ENCODE results near the gene WDPCP.
"Not testable (repeated sequence)": the region's sequence is repeated elsewhere in the genome, so short reads cannot be mapped to it uniquely, and the experiment has no call there.

WDPCP gene

GRCh38 chr2:63346411-63346810 lies 241.9 kb downstream of the WDPCP start:
- H3K4me3 Mint-ChIP-seq = no peak overlapping the region

GRCh38 chr2:63345285-63345633 lies 243.0 kb downstream of the WDPCP start:
- Mint-ChIP-seq H3K9me3 (ENCODE audit: low read depth) (peaks cover 15% of the 10 kb centered on the region), H3K27me3 (no peaks in the 10 kb centered on the region), H3K4me3 (no peak overlapping the region), H3K36me3 (peaks cover 37% of the 10 kb centered on the region), H3K27ac (no peak overlapping the region), H3K4me1 (ENCODE audit: low read depth) (no peaks in the 10 kb centered on the region)

More at GRCh38 chr2:63346411-63346810, 241.9 kb downstream of the WDPCP start:
- H3K36me3 Mint-ChIP-seq = peaks cover 41% of the 10 kb centered on the region
- no peaks in the 10 kb centered on the region for H3K27me3 Mint-ChIP-seq
- no peaks in the 10 kb centered on the region for H3K4me1 Mint-ChIP-seq (ENCODE audit: low read depth)
- peaks cover 15% of the 10 kb centered on the region for H3K9me3 Mint-ChIP-seq (ENCODE audit: low read depth)
- H3K27ac Mint-ChIP-seq = no peak overlapping the region

- H3K36me3 Mint-ChIP-seq = peaks cover 34% of the 10 kb centered on the region
- H3K4me1 Mint-ChIP-seq (ENCODE audit: low read depth) = no peaks in the 10 kb centered on the region
- no peak overlapping the region for H3K4me3 Mint-ChIP-seq
- peaks cover 15% of the 10 kb centered on the region for H3K9me3 Mint-ChIP-seq (ENCODE audit: low read depth)
- H3K27me3 Mint-ChIP-seq = no peaks in the 10 kb centered on the region
- no peak overlapping the region for H3K27ac Mint-ChIP-seq
Observed at GRCh38 chr2:63344575-63345284, 243.5 kb downstream of the WDPCP start.

- Mint-ChIP-seq H3K36me3 (peaks cover 35% of the 10 kb centered on the region), H3K4me3 (no peak overlapping the region), H3K9me3 (ENCODE audit: low read depth) (peaks cover 15% of the 10 kb centered on the region), H3K27ac (no peak overlapping the region), H3K4me1 (ENCODE audit: low read depth) (no peaks in the 10 kb centered on the region), H3K27me3 (no peaks in the 10 kb centered on the region)
Observed at GRCh38 chr2:63343397-63344109, 244.7 kb downstream of the WDPCP start.

GRCh38 chr2:63340443-63340842 lies 247.8 kb downstream of the WDPCP start:
- no peak overlapping the region for H3K27ac Mint-ChIP-seq
- peaks cover 30% of the 10 kb centered on the region for H3K36me3 Mint-ChIP-seq
- H3K4me1 Mint-ChIP-seq (ENCODE audit: low read depth) = no peaks in the 10 kb centered on the region
- H3K4me3 Mint-ChIP-seq = no peak overlapping the region
- peaks cover 15% of the 10 kb centered on the region for H3K9me3 Mint-ChIP-seq (ENCODE audit: low read depth)
- no peaks in the 10 kb centered on the region for H3K27me3 Mint-ChIP-seq

- Mint-ChIP-seq H3K9me3 (ENCODE audit: low read depth) (peaks cover 9% of the 10 kb centered on the region), H3K4me1 (ENCODE audit: low read depth) (no peaks in the 10 kb centered on the region), H3K36me3 (peaks cover 18% of the 10 kb centered on the region), H3K27ac (no peak overlapping the region), H3K27me3 (no peaks in the 10 kb centered on the region), H3K4me3 (no peak overlapping the region)
Observed at GRCh38 chr2:63334910-63335309, 253.4 kb downstream of the WDPCP start.

GRCh38 chr2:63326473-63326872 lies 261.8 kb downstream of the WDPCP start:
- peaks cover 38% of the 10 kb centered on the region for H3K36me3 Mint-ChIP-seq

GRCh38 chr2:63323662-63324061 lies 264.6 kb downstream of the WDPCP start:
- not testable (repeated sequence) for H3K4me3 Mint-ChIP-seq; H3K27ac Mint-ChIP-seq; H3K27me3 Mint-ChIP-seq; H3K4me1 Mint-ChIP-seq (ENCODE audit: low read depth)
- H3K9me3 Mint-ChIP-seq (ENCODE audit: low read depth) = peaks cover 28% of the 10 kb centered on the region
- H3K36me3 Mint-ChIP-seq = peaks cover 37% of the 10 kb centered on the region

More at GRCh38 chr2:63326473-63326872, 261.8 kb downstream of the WDPCP start:
- H3K27me3 Mint-ChIP-seq = no peaks in the 10 kb centered on the region
- H3K9me3 Mint-ChIP-seq (ENCODE audit: low read depth) = peaks cover 20% of the 10 kb centered on the region
- H3K27ac Mint-ChIP-seq = no peak overlapping the region
- no peak overlapping the region for H3K4me3 Mint-ChIP-seq
- no peaks in the 10 kb centered on the region for H3K4me1 Mint-ChIP-seq (ENCODE audit: low read depth)

GRCh38 chr2:63321973-63322372 lies 266.3 kb downstream of the WDPCP start:
- H3K27ac Mint-ChIP-seq; H3K4me1 Mint-ChIP-seq (ENCODE audit: low read depth); H3K4me3 Mint-ChIP-seq; H3K27me3 Mint-ChIP-seq: not testable (repeated sequence)
- Mint-ChIP-seq H3K36me3 (peaks cover 32% of the 10 kb centered on the region), H3K9me3 (ENCODE audit: low read depth) (peaks cover 31% of the 10 kb centered on the region)

GRCh38 chr2:63320669-63321068 lies 267.6 kb downstream of the WDPCP start:
- Mint-ChIP-seq H3K36me3 (peaks cover 28% of the 10 kb centered on the region), H3K9me3 (ENCODE audit: low read depth) (peaks cover 26% of the 10 kb centered on the region), H3K4me1 (ENCODE audit: low read depth) (no peaks in the 10 kb centered on the region), H3K27me3 (no peaks in the 10 kb centered on the region), H3K4me3 (no peak overlapping the region), H3K27ac (no peak overlapping the region)

- Mint-ChIP-seq H3K9me3 (ENCODE audit: low read depth) (peaks cover 22% of the 10 kb centered on the region), H3K4me1 (ENCODE audit: low read depth) (no peaks in the 10 kb centered on the region), H3K36me3 (peaks cover 65% of the 10 kb centered on the region), H3K27me3 (no peaks in the 10 kb centered on the region), H3K27ac (no peak overlapping the region), H3K4me3 (no peak overlapping the region)
Observed at GRCh38 chr2:63310614-63311013, 277.7 kb downstream of the WDPCP start.

- Mint-ChIP-seq H3K4me1 (ENCODE audit: low read depth) (no peaks in the 10 kb centered on the region), H3K27ac (no peak overlapping the region), H3K27me3 (no peaks in the 10 kb centered on the region), H3K9me3 (ENCODE audit: low read depth) (peaks cover 20% of the 10 kb centered on the region), H3K36me3 (peaks cover 42% of the 10 kb centered on the region), H3K4me3 (no peak overlapping the region)
Observed at GRCh38 chr2:63301481-63301880, 286.8 kb downstream of the WDPCP start.

GRCh38 chr2:63300835-63301234 lies 287.4 kb downstream of the WDPCP start:
- Mint-ChIP-seq H3K36me3 (peaks cover 46% of the 10 kb centered on the region), H3K27ac (no peak overlapping the region), H3K4me1 (ENCODE audit: low read depth) (no peaks in the 10 kb centered on the region), H3K4me3 (no peak overlapping the region), H3K27me3 (no peaks in the 10 kb centered on the region), H3K9me3 (ENCODE audit: low read depth) (peaks cover 27% of the 10 kb centered on the region)

GRCh38 chr2:63287956-63288355 lies 300.3 kb downstream of the WDPCP start:
- Mint-ChIP-seq H3K27ac (no peak overlapping the region), H3K4me3 (no peak overlapping the region), H3K9me3 (ENCODE audit: low read depth) (peaks cover 36% of the 10 kb centered on the region), H3K27me3 (no peaks in the 10 kb centered on the region), H3K36me3 (peaks cover 36% of the 10 kb centered on the region), H3K4me1 (ENCODE audit: low read depth) (no peaks in the 10 kb centered on the region)

GRCh38 chr2:63286520-63286919 lies 301.8 kb downstream of the WDPCP start:
- H3K4me1 Mint-ChIP-seq (ENCODE audit: low read depth); H3K27me3 Mint-ChIP-seq; H3K4me3 Mint-ChIP-seq; H3K27ac Mint-ChIP-seq: not testable (repeated sequence)
- peaks cover 40% of the 10 kb centered on the region for H3K9me3 Mint-ChIP-seq (ENCODE audit: low read depth)
- H3K36me3 Mint-ChIP-seq = peaks cover 32% of the 10 kb centered on the region

GRCh38 chr2:63283273-63283672 lies 305.0 kb downstream of the WDPCP start:
- Mint-ChIP-seq H3K27me3 (no peaks in the 10 kb centered on the region), H3K9me3 (ENCODE audit: low read depth) (peaks cover 58% of the 10 kb centered on the region), H3K36me3 (peaks cover 47% of the 10 kb centered on the region), H3K4me1 (ENCODE audit: low read depth) (no peaks in the 10 kb centered on the region), H3K4me3 (no peak overlapping the region), H3K27ac (no peak overlapping the region)
